ENCODE measurements around the gene C17orf107.
"Not testable (repeated sequence)": the region's sequence is repeated elsewhere in the genome, so short reads cannot be mapped to it uniquely, and the experiment has no call there.

C17orf107 gene

DNA sequence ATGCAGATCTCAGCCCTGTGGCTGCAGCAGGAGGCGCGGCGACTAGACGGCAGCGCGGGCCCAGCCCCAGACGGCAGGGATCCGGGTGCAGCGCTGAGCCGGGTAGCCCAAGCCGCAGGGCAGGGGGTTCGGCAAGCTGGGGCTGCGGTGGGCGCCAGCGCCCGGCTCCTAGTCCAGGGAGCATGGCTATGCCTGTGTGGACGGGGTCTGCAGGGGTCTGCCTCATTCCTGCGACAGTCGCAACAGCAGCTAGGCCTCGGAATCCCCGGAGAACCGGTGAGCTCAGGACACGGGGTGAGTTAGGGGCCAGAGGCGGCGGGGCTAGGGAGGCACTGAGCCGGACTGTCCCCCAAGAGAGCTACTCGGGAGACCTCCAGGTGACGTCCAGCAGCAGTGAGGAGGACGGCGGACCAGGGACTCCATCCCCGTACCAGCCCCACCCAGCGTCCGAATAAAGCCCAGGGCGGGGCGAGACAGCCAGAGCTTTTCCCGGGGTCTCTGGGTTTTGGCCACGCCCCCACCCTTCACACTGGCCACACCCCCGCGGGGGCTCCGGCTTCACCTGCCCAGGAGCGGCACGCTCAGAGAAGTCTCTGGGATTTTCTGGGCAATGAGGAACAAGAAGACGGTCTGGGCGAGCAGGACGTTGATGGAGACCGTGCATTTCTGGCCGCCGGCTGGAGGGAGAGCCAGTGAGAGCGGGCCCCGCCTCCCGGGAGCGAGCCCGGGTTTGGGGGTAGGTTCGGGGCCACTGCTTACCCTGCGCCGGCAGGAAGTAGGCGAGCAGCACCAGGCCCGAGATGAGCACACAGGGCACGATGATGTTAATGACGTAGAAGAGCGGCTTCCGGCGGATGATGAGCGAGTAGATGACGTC lies 1.1 kb downstream of the C17orf107 start:
- peak in 1 of 2 donors; percentile 34 for DNase-seq (ENCODE audit: low read depth in 2 of 2)

DNA sequence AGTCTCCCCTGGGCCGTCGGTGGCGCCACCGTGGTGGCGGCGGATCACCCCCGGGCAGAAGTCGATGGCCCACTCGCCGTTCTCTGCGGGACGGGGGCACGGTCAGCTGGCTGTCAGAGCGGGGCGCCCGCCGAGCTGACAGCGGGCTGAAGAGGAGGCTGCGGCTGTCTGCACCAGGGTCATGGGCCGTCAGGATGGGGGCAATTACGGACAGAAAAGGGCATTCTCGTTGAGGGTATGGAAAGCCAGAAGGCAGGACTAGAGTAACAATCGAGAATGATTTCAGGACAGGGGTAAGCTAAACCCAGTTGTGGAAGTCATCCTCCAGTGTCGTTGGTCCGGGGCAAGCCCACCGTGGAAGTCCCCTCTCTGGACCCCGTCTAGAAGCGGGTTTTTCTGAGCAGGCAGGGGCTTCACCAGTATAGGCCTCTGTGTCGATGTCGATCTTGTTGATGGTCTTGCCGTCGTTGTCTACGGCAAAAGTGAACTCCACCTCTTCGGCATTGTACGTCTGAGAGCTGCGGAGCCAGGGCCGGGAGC lies 1.8 kb downstream of the C17orf107 start:
- no peak for DNase-seq (ENCODE audit: low read depth in 2 of 2)

DNA sequence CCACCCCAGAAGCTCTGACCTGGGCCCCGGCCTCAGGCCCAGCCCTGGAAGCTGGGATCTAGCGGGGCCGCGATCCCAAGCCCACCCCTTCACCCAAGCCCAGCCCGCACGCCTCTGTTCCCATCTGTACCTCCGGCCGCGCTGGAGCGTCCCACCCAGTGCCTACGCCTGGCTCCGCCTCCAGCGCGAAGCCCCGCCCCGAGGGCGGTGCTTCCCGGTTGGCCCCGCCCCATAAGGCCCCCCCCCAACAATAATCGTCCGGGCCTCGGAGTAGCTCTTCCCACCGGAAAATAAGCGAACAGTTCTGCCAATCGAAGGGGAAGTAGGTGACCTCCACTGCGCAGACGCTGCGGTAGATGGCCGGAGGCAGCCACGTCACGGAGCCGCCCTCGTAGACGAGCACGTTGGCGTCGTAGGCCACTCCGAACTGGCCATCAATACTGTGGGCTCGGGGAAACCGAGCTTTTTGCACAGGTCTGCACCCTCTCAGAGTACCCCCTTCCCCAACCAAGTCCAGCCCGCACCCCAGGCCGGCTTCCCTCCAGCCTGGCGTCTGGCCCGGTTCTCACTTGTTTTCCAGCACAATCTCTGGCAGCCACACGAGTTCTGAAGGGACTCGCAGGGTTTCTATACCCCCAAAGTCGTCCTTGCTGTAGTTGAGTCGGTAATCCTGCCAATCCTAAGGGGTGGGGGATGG lies 2.5 kb downstream of the C17orf107 start:
- DNase-seq (ENCODE audit: low read depth in 2 of 2), result no peak

DNA sequence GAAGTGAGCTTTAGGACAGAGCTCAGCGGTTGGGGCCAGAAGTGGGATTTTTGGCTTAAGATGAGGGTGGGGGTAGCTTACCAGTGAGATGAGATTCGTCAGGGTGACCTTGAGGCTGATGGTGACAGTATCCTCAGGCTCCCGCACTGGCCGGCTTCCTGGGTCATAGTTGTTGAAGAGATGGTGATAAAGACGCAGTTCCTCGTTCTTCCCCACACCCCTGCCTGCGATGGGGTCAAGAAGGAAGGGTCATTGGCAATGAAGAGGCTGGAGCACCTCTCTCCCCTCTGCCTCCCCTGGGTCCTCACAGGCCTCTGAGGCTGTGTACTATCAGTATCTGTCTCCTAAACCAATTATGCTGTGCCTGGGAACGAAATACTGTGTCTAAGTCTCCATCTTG lies 3.2 kb downstream of the C17orf107 start:
- DNase-seq (ENCODE audit: low read depth in 2 of 2), result no peak

DNA sequence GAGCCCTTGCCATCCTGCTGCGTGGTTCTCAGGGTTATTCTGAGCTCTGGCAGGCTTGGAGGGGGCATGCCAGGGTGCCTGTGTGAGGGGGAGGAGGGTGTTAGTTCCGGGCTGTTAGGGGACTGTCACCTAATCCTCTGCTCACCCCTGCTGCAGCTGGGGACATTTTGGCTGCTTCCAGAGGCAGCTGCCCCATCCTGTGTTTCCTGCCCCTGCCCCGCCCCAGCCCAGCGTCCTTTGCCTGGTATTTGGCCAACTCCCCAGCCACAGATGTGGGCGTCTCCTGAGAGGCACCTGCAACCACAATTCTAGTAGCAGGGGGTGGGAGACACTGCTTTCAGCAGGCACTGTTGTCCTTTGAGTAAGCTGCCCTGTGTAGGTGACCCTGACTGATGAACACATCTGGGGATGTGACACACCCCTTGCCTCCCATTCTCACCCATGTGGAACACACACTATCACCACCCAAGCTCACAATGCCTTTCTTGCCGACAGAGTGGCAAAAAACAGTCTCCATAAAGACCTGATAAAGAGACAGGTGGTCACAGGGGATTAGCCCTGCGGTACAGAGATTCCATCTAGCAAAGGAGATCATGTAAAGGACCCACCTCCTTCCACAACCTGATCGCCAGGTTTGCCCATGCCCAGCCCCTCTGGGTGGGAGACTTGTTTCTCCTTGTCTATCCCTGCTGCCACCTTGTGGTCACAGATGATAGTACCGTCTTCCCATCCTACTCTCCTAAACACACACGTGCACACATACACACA lies 3.9 kb downstream of the C17orf107 start, which contains the start of gene CHRNE:
Gene CHRNE (minus strand): TSS at position 48 of the 768 bp plus-strand sequence. CDS start 35 bp downstream, at position 13.
- DNase-seq (ENCODE audit: low read depth in 2 of 2), result peak; percentile 45 to 68

DNA sequence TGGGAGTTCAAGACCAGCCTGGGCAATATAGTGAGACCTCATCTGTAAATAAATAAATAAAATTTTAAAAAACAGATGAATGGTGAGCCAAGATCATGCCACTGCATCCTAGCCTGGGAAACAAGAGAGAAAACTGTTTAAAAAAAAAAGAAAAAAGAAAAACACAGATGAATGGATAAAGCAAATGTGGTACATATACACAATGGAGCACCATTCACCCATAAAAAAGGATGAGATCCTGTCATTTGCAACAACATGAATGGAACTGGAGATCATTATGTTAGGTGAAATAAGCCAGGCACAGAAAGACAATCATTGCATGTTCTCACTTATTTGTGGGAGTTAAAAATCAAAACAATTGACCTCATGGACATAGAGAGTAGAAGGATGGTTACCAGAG lies 7.3 kb downstream of the C17orf107 start:
- not testable (repeated sequence) for DNase-seq (ENCODE audit: low read depth in 2 of 2)

DNA sequence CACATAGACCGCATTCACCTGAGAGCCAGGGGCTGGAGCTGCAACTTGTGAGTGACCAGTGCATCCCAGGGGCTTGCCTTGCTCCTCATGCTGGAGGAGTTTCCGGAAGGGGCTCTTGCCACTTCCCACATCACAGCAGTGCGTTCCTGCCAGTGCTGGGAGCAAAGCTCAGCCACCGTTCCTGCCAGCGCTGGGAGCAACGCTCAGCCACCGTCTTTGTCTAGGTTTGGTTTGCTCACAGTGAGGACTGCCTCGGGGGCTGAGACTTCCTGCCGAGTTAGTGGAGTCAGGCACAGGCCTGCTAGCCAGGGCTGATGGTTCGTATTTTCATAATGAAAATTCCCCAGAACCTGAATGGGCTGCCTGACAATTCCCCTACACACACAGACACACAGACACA lies 9.0 kb downstream of the C17orf107 start:
- DNase-seq (ENCODE audit: low read depth in 2 of 2), result no peak

DNA sequence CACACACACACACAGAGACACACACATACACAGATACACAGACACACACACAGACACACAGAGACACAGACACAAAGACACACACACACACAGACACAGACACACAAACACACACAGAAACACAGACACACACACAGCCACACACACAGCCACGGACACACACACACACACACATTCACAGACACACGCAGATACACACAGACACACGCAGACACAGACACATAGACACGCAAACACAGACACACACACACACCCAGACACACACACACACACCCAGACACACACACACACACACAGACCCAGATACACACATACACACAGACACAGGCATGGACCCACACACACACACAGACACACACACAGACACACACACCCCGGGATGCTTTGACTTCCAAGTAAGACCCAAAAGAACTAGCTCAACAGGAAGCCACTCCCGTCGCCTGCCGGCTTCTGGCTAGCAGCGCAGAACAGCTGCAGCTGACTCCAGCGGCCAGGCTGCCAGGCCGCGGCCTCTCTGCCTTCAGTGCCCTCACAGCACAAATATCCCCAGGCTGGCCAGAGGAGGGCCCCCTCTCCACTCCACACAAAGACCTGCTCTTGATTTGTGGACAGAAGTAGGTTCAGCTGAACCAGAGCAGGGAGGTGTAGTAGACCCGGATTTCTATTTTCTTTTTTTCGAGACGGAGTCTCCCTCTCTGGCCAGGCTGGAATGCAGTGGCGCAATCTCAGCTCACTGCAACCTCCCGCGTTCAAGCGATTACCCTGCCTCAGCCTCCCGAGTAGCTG lies 9.6 kb downstream of the C17orf107 start:
- peak; percentile 50 to 57 for DNase-seq (ENCODE audit: low read depth in 2 of 2)

DNA sequence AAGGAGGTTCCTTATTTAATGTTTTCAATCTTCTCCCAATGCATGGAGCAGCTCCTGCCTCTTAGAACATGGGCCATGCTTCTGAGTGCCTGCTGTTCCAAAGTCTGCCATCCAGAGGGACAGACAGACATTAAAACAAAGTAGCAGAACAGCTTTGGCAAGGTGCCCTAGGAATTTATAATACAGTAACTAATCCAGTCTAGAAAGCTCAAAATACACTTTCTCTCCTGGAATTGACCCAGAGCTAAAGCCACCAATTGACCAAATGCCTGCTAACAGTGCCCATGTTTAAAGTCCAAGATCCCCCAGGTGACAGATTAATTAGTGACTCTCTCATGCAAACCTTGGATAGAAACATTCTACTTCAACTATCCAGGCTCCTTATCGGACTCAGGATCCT lies 14.7 kb downstream of the C17orf107 start:
- DNase-seq (ENCODE audit: low read depth in 2 of 2), result no peak

DNA sequence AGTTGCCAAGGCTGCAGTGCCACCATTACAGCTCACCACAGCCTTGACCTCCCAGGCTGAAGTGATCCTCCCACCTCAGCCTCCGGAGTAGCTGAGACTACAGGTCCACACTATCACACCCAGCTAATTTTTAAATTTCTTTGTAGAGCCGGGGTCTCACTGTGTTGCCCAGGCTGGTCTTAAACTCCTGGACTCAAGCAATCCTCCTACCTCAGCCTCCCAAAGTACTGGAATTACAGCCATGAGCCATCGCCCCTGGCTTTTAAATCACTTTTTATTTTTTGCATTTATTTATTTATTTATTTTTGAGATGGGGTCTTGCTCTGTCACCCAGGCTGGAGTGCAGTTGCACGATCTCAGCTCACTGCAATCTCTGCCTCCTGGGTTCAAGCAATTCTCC lies 15.2 kb downstream of the C17orf107 start:
- DNase-seq (ENCODE audit: low read depth in 2 of 2), result not testable (repeated sequence)

DNA sequence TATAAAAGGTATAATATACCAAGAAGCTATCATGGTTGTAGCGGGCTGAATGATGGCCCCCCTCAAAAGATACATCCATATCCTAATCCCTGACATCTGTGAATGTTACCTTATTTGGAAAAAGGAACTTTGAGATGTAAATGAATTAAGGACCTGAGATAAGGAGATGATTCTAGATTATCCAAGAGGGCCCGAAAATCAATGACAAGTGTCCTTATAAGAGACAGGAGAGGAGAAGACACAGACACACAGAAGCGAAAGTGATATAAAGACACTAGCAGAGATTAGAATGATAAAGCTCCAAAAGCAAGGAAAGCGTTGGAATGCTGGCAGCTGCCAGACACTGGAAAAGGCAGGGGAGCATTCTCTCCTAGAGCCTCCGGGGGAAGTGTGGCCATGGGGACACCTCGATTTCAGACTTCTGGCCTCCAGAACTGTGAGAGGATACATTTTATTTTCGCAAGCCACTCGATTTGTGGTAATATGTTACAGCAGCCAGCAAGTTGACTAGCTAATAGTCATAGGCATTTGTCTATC lies 20.2 kb downstream of the C17orf107 start:
- DNase-seq (ENCODE audit: low read depth in 2 of 2), result no peak

DNA sequence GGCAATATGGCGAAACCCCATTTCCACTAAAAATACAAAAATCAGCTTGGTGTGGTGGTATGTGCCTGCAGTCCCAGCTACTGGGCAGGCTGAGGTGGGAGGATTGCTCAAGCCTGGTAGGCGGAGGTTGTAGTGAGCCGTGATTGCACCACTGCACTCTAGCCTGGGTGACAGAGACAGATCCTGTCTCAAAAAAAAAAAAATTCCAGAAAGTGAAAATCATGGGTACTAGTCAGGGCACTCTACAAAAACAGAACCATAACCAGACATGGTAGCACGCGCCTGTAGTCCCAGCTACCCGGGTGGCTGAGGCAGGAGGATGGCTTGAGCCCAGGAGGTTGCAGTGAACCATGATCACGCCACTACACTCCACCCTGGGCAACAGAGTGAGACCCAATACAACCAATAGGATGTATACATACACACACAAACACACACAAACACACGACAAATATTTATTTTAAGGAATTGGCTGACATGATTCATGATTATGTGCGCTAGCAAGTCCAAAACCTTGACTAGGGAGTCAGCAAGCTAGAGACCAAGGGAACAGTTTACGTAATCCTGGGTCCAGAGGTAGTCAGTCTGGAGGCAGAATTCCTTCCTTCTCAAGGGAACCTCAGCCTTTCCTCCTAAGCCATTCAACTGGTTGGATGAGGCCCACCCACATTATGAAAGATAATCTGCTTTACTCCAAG lies 21.2 kb downstream of the C17orf107 start:
- DNase-seq (ENCODE audit: low read depth in 2 of 2), result no peak

DNA sequence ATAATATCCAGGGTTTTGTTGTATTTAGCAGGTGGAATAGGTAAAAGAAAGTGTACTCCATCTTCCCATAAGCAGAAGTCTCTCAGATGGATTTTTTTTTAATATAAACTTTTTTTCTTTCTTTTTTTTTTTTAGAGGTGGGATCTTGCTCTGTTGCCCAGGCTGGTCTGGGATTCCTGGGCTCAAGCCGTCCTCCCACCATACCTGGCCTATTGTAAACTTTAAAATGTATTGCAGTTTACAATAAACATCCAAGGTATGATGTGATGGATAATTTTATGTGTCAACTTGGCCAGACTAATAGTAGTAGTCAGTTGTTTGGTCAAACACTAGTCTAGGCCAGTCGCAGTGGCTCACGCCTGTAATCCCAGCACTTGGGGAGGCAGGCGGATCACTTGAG lies 22.0 kb downstream of the C17orf107 start:
- DNase-seq (ENCODE audit: low read depth in 2 of 2), result no peak

DNA sequence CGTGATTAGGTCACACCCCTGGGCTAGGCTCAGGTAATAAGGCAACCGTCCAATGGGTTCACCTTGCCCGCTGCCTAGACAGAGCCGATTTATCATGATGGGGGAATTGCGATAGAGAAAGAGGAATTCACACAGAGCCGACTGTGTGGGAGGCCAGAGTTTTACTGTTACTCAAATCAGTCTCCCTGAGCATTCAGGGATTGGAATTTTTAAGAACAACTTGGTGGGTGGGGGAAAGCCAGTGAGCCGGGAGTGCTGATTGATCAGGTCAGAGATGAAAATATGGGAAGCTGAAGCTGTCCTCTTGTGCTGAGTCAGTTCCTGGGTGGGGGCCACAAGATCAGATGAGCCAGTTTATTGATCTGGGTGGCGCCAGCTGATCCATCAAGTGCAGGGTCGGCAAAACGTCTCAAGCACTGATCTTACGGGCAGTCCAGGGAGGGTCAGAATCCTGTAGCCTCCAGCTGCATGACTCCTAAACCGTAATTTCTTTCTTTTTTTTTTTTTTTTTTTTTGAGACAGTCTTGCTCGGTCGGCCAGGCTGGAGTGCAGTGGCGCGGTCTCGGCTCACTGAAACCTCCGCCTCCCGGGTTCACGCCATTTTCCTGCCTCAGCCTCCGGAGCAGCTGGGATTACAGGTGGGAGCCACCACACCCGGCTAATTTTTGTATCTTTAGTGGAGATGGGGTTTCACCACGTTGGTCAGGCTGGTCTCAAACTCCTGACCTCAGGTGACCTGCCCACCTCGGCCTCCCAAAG lies 27.4 kb downstream of the C17orf107 start:
- not testable (repeated sequence) for DNase-seq (ENCODE audit: low read depth in 2 of 2)

DNA sequence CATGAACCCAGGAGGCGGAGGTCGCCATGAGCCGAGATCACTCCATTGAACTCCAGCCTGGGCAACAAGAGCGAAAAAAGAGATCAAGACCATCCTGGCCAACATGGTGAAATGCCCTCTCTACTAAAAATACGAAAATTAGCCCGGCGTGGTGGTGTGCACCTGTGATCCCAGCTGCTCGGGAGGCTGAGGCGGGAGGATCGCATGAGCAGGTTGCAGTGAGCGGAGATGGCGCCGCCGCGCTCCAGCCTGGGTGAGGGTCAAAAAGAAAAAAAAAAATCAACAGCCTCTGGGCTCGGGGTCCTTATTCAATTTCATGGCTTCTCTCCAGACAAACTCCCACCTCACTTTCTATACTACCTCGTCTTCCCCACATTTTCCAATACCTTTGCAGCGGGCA lies 29.5 kb downstream of the C17orf107 start:
- no peak for DNase-seq (ENCODE audit: low read depth in 2 of 2)

DNA sequence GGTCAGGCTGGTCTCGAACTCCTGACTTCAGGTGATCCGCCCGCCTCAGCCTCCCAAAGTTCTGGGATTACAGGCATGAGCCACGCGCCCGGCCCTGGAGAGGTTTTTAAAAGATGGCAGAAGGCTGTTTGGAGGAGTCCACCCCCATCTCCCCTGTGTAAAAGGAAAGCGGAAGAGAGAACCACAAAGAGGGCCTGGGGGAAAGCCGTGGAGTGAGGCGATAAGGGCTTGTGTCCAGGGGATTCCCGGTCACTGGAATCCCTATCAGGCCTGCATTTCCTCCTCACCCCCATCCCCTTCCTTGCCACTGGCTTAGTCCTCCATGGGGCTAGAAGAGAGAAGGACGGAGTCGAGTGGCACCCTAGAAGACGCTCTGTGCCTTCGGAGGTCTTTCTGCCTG lies 32.6 kb downstream of the C17orf107 start, which contains the start of gene GP1BA:
Gene GP1BA (plus strand): TSS at position 315 of the 400 bp plus-strand sequence. CDS start 328 bp downstream, outside the sequence.
- DNase-seq (ENCODE audit: low read depth in 2 of 2), result no peak

DNA sequence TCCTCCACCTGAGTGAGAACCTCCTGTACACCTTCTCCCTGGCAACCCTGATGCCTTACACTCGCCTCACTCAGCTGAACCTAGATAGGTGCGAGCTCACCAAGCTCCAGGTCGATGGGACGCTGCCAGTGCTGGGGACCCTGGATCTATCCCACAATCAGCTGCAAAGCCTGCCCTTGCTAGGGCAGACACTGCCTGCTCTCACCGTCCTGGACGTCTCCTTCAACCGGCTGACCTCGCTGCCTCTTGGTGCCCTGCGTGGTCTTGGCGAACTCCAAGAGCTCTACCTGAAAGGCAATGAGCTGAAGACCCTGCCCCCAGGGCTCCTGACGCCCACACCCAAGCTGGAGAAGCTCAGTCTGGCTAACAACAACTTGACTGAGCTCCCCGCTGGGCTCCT lies 33.4 kb downstream of the C17orf107 start:
- DNase-seq (ENCODE audit: low read depth in 2 of 2), result no peak

DNA sequence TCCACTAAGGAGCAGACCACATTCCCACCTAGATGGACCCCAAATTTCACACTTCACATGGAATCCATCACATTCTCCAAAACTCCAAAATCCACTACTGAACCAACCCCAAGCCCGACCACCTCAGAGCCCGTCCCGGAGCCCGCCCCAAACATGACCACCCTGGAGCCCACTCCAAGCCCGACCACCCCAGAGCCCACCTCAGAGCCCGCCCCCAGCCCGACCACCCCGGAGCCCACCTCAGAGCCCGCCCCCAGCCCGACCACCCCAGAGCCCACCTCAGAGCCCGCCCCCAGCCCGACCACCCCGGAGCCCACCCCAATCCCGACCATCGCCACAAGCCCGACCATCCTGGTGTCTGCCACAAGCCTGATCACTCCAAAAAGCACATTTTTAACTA lies 34.3 kb downstream of the C17orf107 start:
- no peak for DNase-seq (ENCODE audit: low read depth in 2 of 2)

All from stimulated activated CD4-positive, alpha-beta T cell treated with anti-CD3 and anti-CD28 coated beads, Interleukin-1b, Interleukin-23, amount 100 ng/mL, for 4 hours (primary cell).